ENCODE results near the gene FGF23.

Gene FGF23

GRCh38 chr12:4401117-4401516 lies 21.6 kb upstream of the FGF23 start:
- H3K27ac ChIP-seq = no peak overlapping the region
- TF ChIP-seq CTCF (conservative IDR thresholded peaks at IDR 0.05) = no peak

GRCh38 chr12:4395818-4396217 lies 16.3 kb upstream of the FGF23 start:
- no peak for TF ChIP-seq CTCF (conservative IDR thresholded peaks at IDR 0.05)
- no peak overlapping the region for H3K27ac ChIP-seq

- no peak for TF ChIP-seq CTCF (conservative IDR thresholded peaks at IDR 0.05)
Observed at GRCh38 chr12:4393211-4393610, 13.7 kb upstream of the FGF23 start.

GRCh38 chr12:4392223-4392742 lies 12.8 kb upstream of the FGF23 start:
- TF ChIP-seq CTCF (conservative IDR thresholded peaks at IDR 0.05) = no peak

More at GRCh38 chr12:4393211-4393610, 13.7 kb upstream of the FGF23 start:
- H3K27ac ChIP-seq = no peak overlapping the region

GRCh38 chr12:4388662-4389061 lies 9.2 kb upstream of the FGF23 start:
- no peak for TF ChIP-seq CTCF (conservative IDR thresholded peaks at IDR 0.05)
- H3K27ac ChIP-seq = no peak overlapping the region

More at GRCh38 chr12:4392223-4392742, 12.8 kb upstream of the FGF23 start:
- no peak overlapping the region for H3K27ac ChIP-seq

- no peak for TF ChIP-seq CTCF (conservative IDR thresholded peaks at IDR 0.05)
- no peak overlapping the region for H3K27ac ChIP-seq
Observed at GRCh38 chr12:4388032-4388431, 8.5 kb upstream of the FGF23 start.

GRCh38 chr12:4387607-4388006 lies 8.1 kb upstream of the FGF23 start:
- no peak for TF ChIP-seq CTCF (conservative IDR thresholded peaks at IDR 0.05)
- no peak overlapping the region for H3K27ac ChIP-seq
